ENCODE results near the gene GDF2.
A peak's percentile ranks its signal among the peaks of the same experiment; 100 is the strongest.

Gene GDF2

GRCh38 chr10:47294057-47294456 lies 28.2 kb upstream of the GDF2 start:
- no peak for DNase-seq

GRCh38 chr10:47294501-47294900 lies 27.8 kb upstream of the GDF2 start:
- no peak for DNase-seq

- DNase-seq: no peak
Measured at GRCh38 chr10:47295411-47295810, 26.8 kb upstream of the GDF2 start.

- no peak for DNase-seq
Measured at GRCh38 chr10:47296156-47296894, 25.9 kb upstream of the GDF2 start.

- no peak for DNase-seq
Measured at GRCh38 chr10:47296941-47297340, 25.3 kb upstream of the GDF2 start.

GRCh38 chr10:47297866-47298540 lies 24.3 kb upstream of the GDF2 start:
- no peak for DNase-seq

GRCh38 chr10:47298715-47299114 lies 23.5 kb upstream of the GDF2 start:
- DNase-seq: no peak

GRCh38 chr10:47299611-47300428 lies 22.4 kb upstream of the GDF2 start, which contains the start of gene GDF10:
GDF10 (plus strand) TSS chr10:47300197; CDS start chr10:47300652, 455 bp downstream.
- no peak for DNase-seq

- no peak for DNase-seq
Measured at GRCh38 chr10:47300429-47300931, 21.8 kb upstream of the GDF2 start.

- DNase-seq: no peak
Measured at GRCh38 chr10:47301833-47302232, 20.4 kb upstream of the GDF2 start.

GRCh38 chr10:47303105-47303504 lies 19.1 kb upstream of the GDF2 start:
- DNase-seq: no peak

- DNase-seq: no peak
Measured at GRCh38 chr10:47303866-47304265, 18.4 kb upstream of the GDF2 start.

GRCh38 chr10:47305566-47305965 lies 16.7 kb upstream of the GDF2 start:
- no peak for DNase-seq

GRCh38 chr10:47306387-47307210 lies 15.7 kb upstream of the GDF2 start:
- DNase-seq: no peak

GRCh38 chr10:47307381-47307780 lies 14.9 kb upstream of the GDF2 start:
- no peak for DNase-seq

- DNase-seq: no peak
Measured at GRCh38 chr10:47308775-47309174, 13.5 kb upstream of the GDF2 start.

GRCh38 chr10:47309408-47310089 lies 12.7 kb upstream of the GDF2 start:
- DNase-seq: no peak

- no peak for DNase-seq
Measured at GRCh38 chr10:47310090-47310505, 12.2 kb upstream of the GDF2 start.

- DNase-seq: peak; percentile 47
Measured at GRCh38 chr10:47311193-47311931, 10.9 kb upstream of the GDF2 start.

GRCh38 chr10:47311932-47312662 lies 10.2 kb upstream of the GDF2 start:
- peak; percentile 84 for DNase-seq

- DNase-seq: no peak
Measured at GRCh38 chr10:47312663-47312995, 9.6 kb upstream of the GDF2 start.
